Glutamatergic neuron (in vitro differentiated cells): ENCODE data around the gene CEP85. TPM values are rescaled to one million over a fixed set of nuclear protein-coding genes. Genes with fewer than 3 reads are reported as not detected.

ENCODE experiments used
- DNase-seq: peaks from one replicate; pipeline ENCODE4 v3.0.0; 2022
- H3K27ac Mint-ChIP-seq: one replicate; pipeline ENCODE4 v1.8.0; 2020; ENCODE audit warnings: mild to moderate bottlenecking, mixed read lengths, inconsistent platforms; ENCODE audit not compliant: unreplicated experiment
- H3K27me3 Mint-ChIP-seq: one replicate; pipeline ENCODE4 v1.8.0; 2020; ENCODE audit warnings: mild to moderate bottlenecking, moderate library complexity, mixed read lengths, inconsistent platforms; ENCODE audit not compliant: unreplicated experiment
- H3K36me3 Mint-ChIP-seq: one replicate; pipeline ENCODE4 v1.8.0; 2020; ENCODE audit warnings: mild to moderate bottlenecking, mixed read lengths, inconsistent platforms; ENCODE audit not compliant: unreplicated experiment
- H3K4me1 Mint-ChIP-seq: one replicate; pipeline ENCODE4 v1.8.0; 2020; ENCODE audit warnings: mild to moderate bottlenecking, low read depth, mixed read lengths, inconsistent platforms; ENCODE audit not compliant: unreplicated experiment
- H3K4me3 Mint-ChIP-seq: one replicate; pipeline ENCODE4 v1.8.0; 2020; ENCODE audit warnings: mild to moderate bottlenecking, mixed read lengths, inconsistent platforms; ENCODE audit not compliant: unreplicated experiment
- H3K9me3 Mint-ChIP-seq: one replicate; pipeline ENCODE4 v1.8.0; 2020; ENCODE audit warnings: mild to moderate bottlenecking, moderate library complexity, mixed read lengths, inconsistent platforms; ENCODE audit not compliant: unreplicated experiment
- CTCF ChIP-seq: fragments of 200-600 bp; sonication (generic); IDR thresholded peaks from one replicate; pipeline ENCODE4 v1.5.0; 2021; ENCODE audit not compliant: partially characterized antibody, unreplicated experiment
- total RNA-seq: library from RNA; stranded (reverse); fragmentation: NEBNext Ultra II Directional; extraction: Animal tissue kit (Norgen Biotek cat#: 25700); gene quantifications from one replicate; pipeline ENCODE4 v1.2.1, GENCODE V29; 2021; ENCODE audit not compliant: unreplicated experiment

Gene CEP85
- total RNA-seq, 1 donor from 2014 or later: 28.2 TPM

GRCh38 chr1:26277261-26277661 lies 43.3 kb downstream of the CEP85 start:
- H3K4me3 Mint-ChIP-seq: no peak overlapping the region

GRCh38 chr1:26277719-26278118 lies 43.7 kb downstream of the CEP85 start:
- no peak for DNase-seq
- Mint-ChIP-seq H3K9me3 (peaks cover 2% of the 10 kb centered on the region), H3K27ac (peak overlapping the region; percentile 97), H3K36me3 (no peaks in the 10 kb centered on the region), H3K27me3 (peaks cover 12% of the 10 kb centered on the region), H3K4me3 (peak overlapping the region; percentile 70), H3K4me1 (peaks cover 41% of the 10 kb centered on the region)
- TF ChIP-seq CTCF: no peak

More at GRCh38 chr1:26277261-26277661, 43.3 kb downstream of the CEP85 start:
- no peak for DNase-seq
- H3K36me3 Mint-ChIP-seq: peaks cover under 1% of the 10 kb centered on the region
- peaks cover 2% of the 10 kb centered on the region for H3K9me3 Mint-ChIP-seq
- TF ChIP-seq CTCF: no peak
- H3K4me1 Mint-ChIP-seq: peaks cover 37% of the 10 kb centered on the region
- peaks cover 12% of the 10 kb centered on the region for H3K27me3 Mint-ChIP-seq
- H3K27ac Mint-ChIP-seq: no peak overlapping the region

- H3K4me3 Mint-ChIP-seq: peak overlapping the region; percentile 70
- peak overlapping the region; percentile 97 for H3K27ac Mint-ChIP-seq
These were observed 44.3 kb downstream of the CEP85 start for GRCh38 chr1:26278303-26278702.

GRCh38 chr1:26278724-26279455 lies 44.9 kb downstream of the CEP85 start:
- peaks cover 12% of the 10 kb centered on the region for H3K27me3 Mint-ChIP-seq
- H3K4me3 Mint-ChIP-seq: peak overlapping the region; percentile 86
- H3K4me1 Mint-ChIP-seq: peaks cover 45% of the 10 kb centered on the region
- TF ChIP-seq CTCF: no peak
- H3K9me3 Mint-ChIP-seq: peaks cover 4% of the 10 kb centered on the region
- H3K27ac Mint-ChIP-seq: peak overlapping the region; percentile 97
- peak; percentile 45 for DNase-seq
- H3K36me3 Mint-ChIP-seq: no peaks in the 10 kb centered on the region

More at GRCh38 chr1:26278303-26278702, 44.3 kb downstream of the CEP85 start:
- peaks cover 4% of the 10 kb centered on the region for H3K9me3 Mint-ChIP-seq
- H3K4me1 Mint-ChIP-seq: peaks cover 45% of the 10 kb centered on the region
- no peaks in the 10 kb centered on the region for H3K36me3 Mint-ChIP-seq
- H3K27me3 Mint-ChIP-seq: peaks cover 12% of the 10 kb centered on the region
- no peak for TF ChIP-seq CTCF
- DNase-seq: no peak
